Neural progenitor cell (in vitro differentiated cells): ENCODE results near the gene SRPK3.

Source experiments
- EZH2 ChIP-seq: fragments of 200-600 bp; sonication (generic); IDR thresholded peaks from 2 replicates; pipeline ENCODE4 v1.6.1; 2017; ENCODE audit warnings: antibody characterized with exemption, mild to moderate bottlenecking, moderate library complexity
- TF ChIP-seq, protein P1 (sequence below): fragments of 200-600 bp; sonication (generic); IDR thresholded peaks from 2 replicates; pipeline ENCODE4 v1.5.1; 2017; ENCODE audit warnings: antibody characterized with exemption, mild to moderate bottlenecking

- TF ChIP-seq, protein P1, sequence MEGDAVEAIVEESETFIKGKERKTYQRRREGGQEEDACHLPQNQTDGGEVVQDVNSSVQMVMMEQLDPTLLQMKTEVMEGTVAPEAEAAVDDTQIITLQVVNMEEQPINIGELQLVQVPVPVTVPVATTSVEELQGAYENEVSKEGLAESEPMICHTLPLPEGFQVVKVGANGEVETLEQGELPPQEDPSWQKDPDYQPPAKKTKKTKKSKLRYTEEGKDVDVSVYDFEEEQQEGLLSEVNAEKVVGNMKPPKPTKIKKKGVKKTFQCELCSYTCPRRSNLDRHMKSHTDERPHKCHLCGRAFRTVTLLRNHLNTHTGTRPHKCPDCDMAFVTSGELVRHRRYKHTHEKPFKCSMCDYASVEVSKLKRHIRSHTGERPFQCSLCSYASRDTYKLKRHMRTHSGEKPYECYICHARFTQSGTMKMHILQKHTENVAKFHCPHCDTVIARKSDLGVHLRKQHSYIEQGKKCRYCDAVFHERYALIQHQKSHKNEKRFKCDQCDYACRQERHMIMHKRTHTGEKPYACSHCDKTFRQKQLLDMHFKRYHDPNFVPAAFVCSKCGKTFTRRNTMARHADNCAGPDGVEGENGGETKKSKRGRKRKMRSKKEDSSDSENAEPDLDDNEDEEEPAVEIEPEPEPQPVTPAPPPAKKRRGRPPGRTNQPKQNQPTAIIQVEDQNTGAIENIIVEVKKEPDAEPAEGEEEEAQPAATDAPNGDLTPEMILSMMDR: no peak
- no peak for TF ChIP-seq EZH2
These were observed 34.5 kb upstream of the SRPK3 start for GRCh38 chrX:153746359-153746758.
